Measurements from ENCODE around the gene KRT79.

DNA sequence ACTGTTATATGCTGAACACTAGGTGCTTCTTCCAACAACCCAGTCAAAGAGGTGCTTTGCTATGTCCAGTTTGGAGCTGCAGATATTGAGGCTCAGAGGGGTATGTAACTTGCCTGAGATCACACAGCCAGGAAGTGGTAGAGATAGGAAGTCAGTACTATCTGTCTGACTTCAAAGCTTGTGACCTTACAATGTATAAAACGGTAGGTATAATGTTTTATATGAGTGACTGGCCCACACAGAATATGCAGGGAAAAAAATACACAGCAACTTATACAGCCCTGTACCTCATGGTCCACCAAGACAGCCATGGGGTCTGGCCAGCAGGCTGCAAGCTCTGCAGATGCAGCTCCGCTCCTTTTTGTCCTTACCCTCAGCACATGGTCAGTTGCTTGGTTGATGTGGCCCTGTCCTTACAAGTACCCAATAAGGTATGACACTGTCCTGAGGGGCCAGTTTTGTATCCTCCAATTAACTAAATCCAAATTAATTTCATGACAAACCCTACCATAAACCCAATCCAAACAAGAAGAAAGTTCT is 16.3 kb downstream of the KRT79 start:
- TF ChIP-seq, protein P1, sequence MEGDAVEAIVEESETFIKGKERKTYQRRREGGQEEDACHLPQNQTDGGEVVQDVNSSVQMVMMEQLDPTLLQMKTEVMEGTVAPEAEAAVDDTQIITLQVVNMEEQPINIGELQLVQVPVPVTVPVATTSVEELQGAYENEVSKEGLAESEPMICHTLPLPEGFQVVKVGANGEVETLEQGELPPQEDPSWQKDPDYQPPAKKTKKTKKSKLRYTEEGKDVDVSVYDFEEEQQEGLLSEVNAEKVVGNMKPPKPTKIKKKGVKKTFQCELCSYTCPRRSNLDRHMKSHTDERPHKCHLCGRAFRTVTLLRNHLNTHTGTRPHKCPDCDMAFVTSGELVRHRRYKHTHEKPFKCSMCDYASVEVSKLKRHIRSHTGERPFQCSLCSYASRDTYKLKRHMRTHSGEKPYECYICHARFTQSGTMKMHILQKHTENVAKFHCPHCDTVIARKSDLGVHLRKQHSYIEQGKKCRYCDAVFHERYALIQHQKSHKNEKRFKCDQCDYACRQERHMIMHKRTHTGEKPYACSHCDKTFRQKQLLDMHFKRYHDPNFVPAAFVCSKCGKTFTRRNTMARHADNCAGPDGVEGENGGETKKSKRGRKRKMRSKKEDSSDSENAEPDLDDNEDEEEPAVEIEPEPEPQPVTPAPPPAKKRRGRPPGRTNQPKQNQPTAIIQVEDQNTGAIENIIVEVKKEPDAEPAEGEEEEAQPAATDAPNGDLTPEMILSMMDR (conservative IDR thresholded peaks at IDR 0.05 in 1 of 2, IDR thresholded peaks at IDR 0.05 in 1 of 2; ENCODE audit: low read depth in 1 of 2, low read length in 2 of 2): no peak
- TF ChIP-seq EZH2 (IDR thresholded peaks at IDR 0.05; ENCODE audit: low read length, missing control alignments): no peak

Measured in fibroblast of lung (primary cell).